Heart right ventricle (tissue), 16 donors: Measurements from ENCODE around the gene RAB31. TPM values are rescaled to one million over a fixed set of nuclear protein-coding genes. Genes with fewer than 3 reads are reported as not detected.

ENCODE experiments used
- ATAC-seq, 8 donors: fragments of 200-7000 bp; cut with Tn5 transposase; one replicate each; pipeline ENCODE4 v1.9.1; 2020; ENCODE audit warnings: mild to moderate bottlenecking in 8 of 8, moderate library complexity in 8 of 8, moderate number of reproducible peaks in 1 of 8
- DNase-seq, 2 donors: peaks; one replicate each; pipeline ENCODE4 v3.0.0-alpha.2; 2020
- H3K27ac ChIP-seq, 10 donors: fragments of 200-600 bp; sonication (generic) in 2 of 10; one replicate each; pipeline versions ENCODE4 v1.5.0 to v1.8.0; 2020 to 2022; ENCODE audit warnings: mild to moderate bottlenecking in 3 of 10
- H3K27me3 ChIP-seq, 7 donors: fragments of 200-600 bp; one replicate each; pipeline ENCODE4 v1.8.0; 2021 to 2022; ENCODE audit warnings: mild to moderate bottlenecking in 2 of 7
- H3K36me3 ChIP-seq, 9 donors: fragments of 200-600 bp; sonication (generic) in 1 of 9; one replicate each; pipeline versions ENCODE4 v1.5.0 to v1.8.0; 2020 to 2022; ENCODE audit warnings: mild to moderate bottlenecking in 2 of 9
- H3K4me1 ChIP-seq, 9 donors: fragments of 200-600 bp; sonication (generic) in 1 of 9; one replicate each; pipeline versions ENCODE4 v1.5.0 to v1.8.0; 2020 to 2022; ENCODE audit warnings: mild to moderate bottlenecking in 4 of 9
- H3K4me3 ChIP-seq, 10 donors: fragments of 200-600 bp; sonication (generic) in 2 of 10; one replicate each; pipeline versions ENCODE4 v1.5.0 to v1.8.0; 2020 to 2022; ENCODE audit warnings: mild to moderate bottlenecking in 7 of 10, moderate library complexity in 2 of 10
- H3K9me3 ChIP-seq, 11 donors: fragments of 200-600 bp in 10 of 11; sonication (generic) in 2 of 11; one replicate each; pipeline versions ENCODE4 v1.5.0 to v1.8.0; 2013 to 2022; ENCODE audit warnings: mild to moderate bottlenecking in 2 of 11, control low read depth in 1 of 11, moderate library complexity in 1 of 11
- WGBS, 2 donors: extraction: QIAGEN DNeasy Blood & Tissue Kit; methylation state at CpG; one replicate each; pipeline ENCODE4 v1.1.7; 2013; ENCODE audit warnings: inconsistent platforms in 1 of 2; 5-methylcytosine and 5-hydroxymethylcytosine counted together
- intact Hi-C, 10 donors: fragments of 100-400 bp; cut with DNase I; formaldehyde crosslinking; loops; one replicate each; pipeline versions ENCODE4 v1.11.1 to v1.14.2; 2022
- polyA plus RNA-seq, 2 donors: library from polyadenylated mRNA; stranded (reverse); fragments of 200-250 nt; gene quantifications; one replicate each; pipeline ENCODE4 v1.2.3, GENCODE V29; 2013
- total RNA-seq, 10 donors: library from RNA; stranded (reverse); fragmentation: NEBNext Ultra II Directional in 3 of 10; extraction: Animal tissue kit (Norgen Biotek cat#: 25700) in 3 of 10; gene quantifications; one replicate each; pipeline versions ENCODE4 v1.2.1 to v1.2.4, GENCODE V29; 2021 to 2023
- TF ChIP-seq, protein P1 (sequence below), 9 donors: fragments of 200-600 bp; sonication (generic) in 2 of 9; IDR thresholded peaks; one replicate each; pipeline versions ENCODE4 v1.5.0 to v1.8.0; 2021 to 2022; ENCODE audit warnings: antibody characterized with exemption in 9 of 9, mild to moderate bottlenecking in 5 of 9, moderate library complexity in 1 of 9
- donor health status: Arrhythmogenic right ventricular cardiomyopathy.
- donor health status: ischemic (EF 13 %, LVEDD 7.1; RV severe dilation, severe dysfunction).
- donor health status: healthy with polysubstance abuse.
- donor health status: DM: no; HTN: yes; CAD: no.
- donor health status: DM: no; HTN: no; CAD: no.
- donor health status: ischemic (EF 25% LVEDD 6.9; RV normal size, moderate dysfunction).
- donor health status: ischemic (EF 25% LVEDD 5.7; RV mildly dilated, moderate dysfunction).
- donor health status: healthy.
- donor health status: DM: yes; HTN: yes; CAD: no.
- donor health status: Ischemic cardiomyopathy.
- donor health status: ischemic (EF 35%, LVEDD 5.7; RV mildly dilated, moderate dysfunction).
- donor health status: nonischemic (EF 11% LVEDD 7.7; RV severe dilation, severe dysfunction).
- donor health status: DM: yes; HTN: yes; CAD: no.
- donor health status: PGD.
- donor health status: ischemic (EF 29% LVEDD 5.4; RV normal size, mild dysfunction).
- donor health status: nonischemic (EF 23%, LVEDD 6.1; RV moderate dilation, normal function).

The RAB31 gene
- total and polyA plus RNA-seq, 12 donors: 4.5 to 47.8 (median 16.6) TPM

DNA sequence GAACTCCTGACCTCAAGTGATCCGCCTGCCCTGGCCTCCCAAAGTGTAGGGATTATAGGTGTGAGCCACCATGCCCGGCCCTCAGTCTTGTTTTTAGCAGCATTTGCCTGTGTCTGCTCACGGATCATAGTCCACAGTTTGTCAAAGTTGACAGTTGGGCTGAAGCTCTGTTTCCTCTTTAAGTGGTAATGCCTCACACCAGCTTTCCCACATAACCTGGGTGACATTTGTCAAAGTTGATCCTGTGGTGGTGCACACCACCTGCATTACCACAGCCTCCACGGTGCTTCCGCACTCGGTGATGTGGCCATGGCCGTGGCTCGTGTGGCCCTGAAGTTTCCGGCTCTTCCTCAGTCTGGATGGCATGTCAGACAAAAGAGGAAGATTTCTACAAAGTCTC lies 27.1 kb downstream of the RAB31 start:
- intact Hi-C loops: no loop called here
- Histone ChIP-seq H3K36me3 (peaks cover 0 to 23% (median 0%) of the 10 kb centered on the region in 9 donors), H3K27ac (no peak overlapping the region), H3K4me1 (peaks cover 0 to 28% (median 0%) of the 10 kb centered on the region in 9 donors), H3K9me3 (no peaks in the 10 kb centered on the region), H3K27me3 (no peaks in the 10 kb centered on the region), H3K4me3 (no peak overlapping the region)
- TF ChIP-seq, protein P1, sequence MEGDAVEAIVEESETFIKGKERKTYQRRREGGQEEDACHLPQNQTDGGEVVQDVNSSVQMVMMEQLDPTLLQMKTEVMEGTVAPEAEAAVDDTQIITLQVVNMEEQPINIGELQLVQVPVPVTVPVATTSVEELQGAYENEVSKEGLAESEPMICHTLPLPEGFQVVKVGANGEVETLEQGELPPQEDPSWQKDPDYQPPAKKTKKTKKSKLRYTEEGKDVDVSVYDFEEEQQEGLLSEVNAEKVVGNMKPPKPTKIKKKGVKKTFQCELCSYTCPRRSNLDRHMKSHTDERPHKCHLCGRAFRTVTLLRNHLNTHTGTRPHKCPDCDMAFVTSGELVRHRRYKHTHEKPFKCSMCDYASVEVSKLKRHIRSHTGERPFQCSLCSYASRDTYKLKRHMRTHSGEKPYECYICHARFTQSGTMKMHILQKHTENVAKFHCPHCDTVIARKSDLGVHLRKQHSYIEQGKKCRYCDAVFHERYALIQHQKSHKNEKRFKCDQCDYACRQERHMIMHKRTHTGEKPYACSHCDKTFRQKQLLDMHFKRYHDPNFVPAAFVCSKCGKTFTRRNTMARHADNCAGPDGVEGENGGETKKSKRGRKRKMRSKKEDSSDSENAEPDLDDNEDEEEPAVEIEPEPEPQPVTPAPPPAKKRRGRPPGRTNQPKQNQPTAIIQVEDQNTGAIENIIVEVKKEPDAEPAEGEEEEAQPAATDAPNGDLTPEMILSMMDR (IDR thresholded peaks at IDR 0.05): no peak
- ATAC-seq: peak in 2 of 8 donors; percentile 25 to 27
- 92% methylated on average over 9 of the region's 9 CpGs for WGBS, 2 donors
- DNase-seq: no peak

- 73 to 74% methylated on average over 4 of the region's 4 CpGs for WGBS, 2 donors
- H3K4me1 ChIP-seq: peaks cover 0 to 34% (median 0%) of the 10 kb centered on the region in 9 donors
- TF ChIP-seq, protein P1 (IDR thresholded peaks at IDR 0.05): no peak
- no peak overlapping the region for H3K4me3 ChIP-seq
- intact Hi-C loops: no loop called here
- no peak overlapping the region for H3K27ac ChIP-seq
- ATAC-seq (no peak), DNase-seq (no peak)
- H3K27me3 ChIP-seq: no peaks in the 10 kb centered on the region
- peaks cover 0 to 23% (median 0%) of the 10 kb centered on the region in 9 donors for H3K36me3 ChIP-seq
- no peaks in the 10 kb centered on the region for H3K9me3 ChIP-seq
Measured at GRCh38 chr18:9735879-9736278, 27.8 kb downstream of the RAB31 start.

DNA sequence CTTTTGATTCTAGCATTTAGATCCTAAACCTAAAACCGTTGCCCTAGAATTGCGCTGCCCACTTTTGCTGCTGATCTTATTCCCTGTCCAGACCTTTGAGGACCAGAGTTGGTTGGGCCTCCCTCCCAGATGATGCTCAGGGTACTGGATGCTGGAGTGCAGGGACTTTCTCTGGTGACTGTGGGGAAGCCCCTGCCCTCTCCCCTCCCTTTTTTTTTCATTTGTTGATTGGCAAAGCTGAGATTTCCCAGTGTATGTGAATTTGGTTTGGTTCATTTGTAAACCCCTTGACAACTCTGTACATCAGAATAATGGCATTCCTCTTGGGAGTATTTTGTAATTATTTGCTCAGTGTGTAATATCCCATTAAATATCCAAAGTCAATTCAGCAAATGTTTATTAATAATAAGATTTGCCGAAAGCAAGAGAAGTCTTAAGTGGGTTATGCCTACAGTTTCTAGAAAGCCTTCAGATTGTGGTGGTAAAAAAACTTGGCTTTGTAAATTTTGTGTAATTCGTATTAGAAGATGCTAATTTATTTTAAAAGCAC lies 28.3 kb downstream of the RAB31 start:
- H3K27ac ChIP-seq: no peak overlapping the region
- no peaks in the 10 kb centered on the region for H3K9me3 ChIP-seq
- 48 to 49% methylated on average over 4 of the region's 4 CpGs for WGBS, 2 donors
- H3K27me3 ChIP-seq: no peaks in the 10 kb centered on the region
- no peak for DNase-seq
- no peak for ATAC-seq
- intact Hi-C loops: no loop called here
- TF ChIP-seq, protein P1 (IDR thresholded peaks at IDR 0.05): no peak
- no peak overlapping the region for H3K4me3 ChIP-seq
- H3K4me1 ChIP-seq: peaks cover 0 to 39% (median 0%) of the 10 kb centered on the region in 9 donors
- H3K36me3 ChIP-seq: peaks cover 0 to 23% (median 0%) of the 10 kb centered on the region in 9 donors

GRCh38 chr18:9737006-9737405 lies 28.9 kb downstream of the RAB31 start:
- Histone ChIP-seq H3K4me1 (peaks cover 0 to 45% (median 5%) of the 10 kb centered on the region in 9 donors), H3K36me3 (peaks cover 0 to 19% (median 0%) of the 10 kb centered on the region in 9 donors), H3K27ac (no peak overlapping the region), H3K9me3 (no peaks in the 10 kb centered on the region), H3K27me3 (no peaks in the 10 kb centered on the region), H3K4me3 (no peak overlapping the region)
- TF ChIP-seq, protein P1 (IDR thresholded peaks at IDR 0.05): no peak
- DNase-seq (no peak), ATAC-seq (no peak)
- 85 to 91% methylated on average over 4 of the region's 4 CpGs for WGBS, 2 donors
- intact Hi-C loops: no loop called here
